HepG2 (cell line): Measurements from ENCODE around the gene PGRMC1. TPM values are rescaled to one million over a fixed set of nuclear protein-coding genes. Genes with fewer than 3 reads are reported as not detected.

Experiments
- ATAC-seq: fragments of 200-7000 bp; cut with Tn5 transposase; 3 replicates; pipeline ENCODE4 v1.9.1; 2020; ENCODE audit warnings: mild to moderate bottlenecking, moderate library complexity
- BruUV-seq: library from RNA; stranded (reverse); fragments of 400-500 nt; replicated peaks from 2 replicates; lab custom pipeline; 2021; lab: Mats Ljungman, UMichigan
- CTCF ChIA-PET: fragments of 300-600 bp; formaldehyde crosslinking; extraction: SDS; loops from one replicate; lab custom pipeline; 2021; ENCODE audit warnings: low total read pairs, inconsistent platforms, low intra/inter-chr PET ratio; lab: Yijun Ruan, JAX
- POLR2A ChIA-PET: fragments of 350-600 bp; sonication (Branson Sonifier 250); formaldehyde crosslinking; loops from one replicate; lab custom pipeline; 2020; ENCODE audit warnings: antibody characterized with exemption, inconsistent platforms; lab: Yijun Ruan, JAX
- DNase-seq: peaks from one replicate; pipeline ENCODE4 v3.0.0-alpha.2; 2015; ENCODE audit warnings: low spot score
- FAIRE-seq: peaks from 3 replicates; lab custom pipeline; 2011; peaks lifted over from hg19 to GRCh38; lab: Jason Lieb, UNC
- H2AFZ ChIP-seq: one replicate; pipeline ENCODE4 v1.6.1; 2011; ENCODE audit warnings: low read length, inconsistent platforms
- H3K27ac ChIP-seq: fragments of 300-600 bp; 3 replicates; pipeline ENCODE4 v1.8.0; 2011; ENCODE audit warnings: mixed run types, mild to moderate bottlenecking, mixed read lengths, low read length, inconsistent platforms; ENCODE audit not compliant: insufficient read depth; ENCODE audit errors: extremely low read length
- H3K27me3 ChIP-seq, 2 experiments: fragments of 200-600 bp in 1 of 2; 2 replicates in 1 of 2; 3 replicates in 1 of 2; pipeline versions ENCODE4 v1.6.0 to v1.8.0; 2011; ENCODE audit warnings: low read length in 2 of 2, mild to moderate bottlenecking in 2 of 2, moderate library complexity in 2 of 2, inconsistent platforms in 1 of 2; ENCODE audit not compliant: insufficient read depth in 2 of 2, control insufficient read depth in 1 of 2
- H3K36me3 ChIP-seq, 2 experiments: fragments of 200-600 bp in 1 of 2; replicated peaks in 1 of 2; 2 replicates in 1 of 2; 3 replicates in 1 of 2; pipeline versions ENCODE4 v1.5.1 to v1.8.0; 2011; ENCODE audit warnings: low read length in 2 of 2, inconsistent platforms in 1 of 2; ENCODE audit not compliant: insufficient read depth in 2 of 2, control insufficient read depth in 1 of 2
- H3K4me1 ChIP-seq: 2 replicates; pipeline ENCODE4 v1.5.1; 2012; ENCODE audit warnings: low read length, inconsistent platforms; ENCODE audit not compliant: insufficient read depth
- H3K4me2 ChIP-seq: 2 replicates; pipeline ENCODE4 v1.6.0; 2011; ENCODE audit warnings: low read depth, low read length, inconsistent platforms
- H3K4me3 ChIP-seq, 3 experiments: fragments of 200-600 bp in 1 of 3; sonication (generic), shearing (Covaris generic) in 1 of 3; replicated peaks in 1 of 3; 2 replicates each; pipeline ENCODE4 v1.5.1; 2011 to 2016; ENCODE audit warnings: low read length in 3 of 3, inconsistent platforms in 2 of 3, low read depth in 2 of 3, mild to moderate bottlenecking in 2 of 3, control low read depth in 1 of 3, mixed read lengths in 1 of 3; ENCODE audit not compliant: insufficient read depth in 1 of 3
- H3K79me2 ChIP-seq: one replicate; pipeline ENCODE4 v1.6.1; 2011; ENCODE audit warnings: low read length, inconsistent platforms; ENCODE audit not compliant: insufficient read depth
- H3K9ac ChIP-seq: 2 replicates; pipeline ENCODE4 v1.6.0; 2011; ENCODE audit warnings: mild to moderate bottlenecking, low read depth, low read length, inconsistent platforms; ENCODE audit not compliant: insufficient read depth
- H3K9me3 ChIP-seq: 2 replicates; pipeline ENCODE4 v1.5.1; 2012; ENCODE audit warnings: mild to moderate bottlenecking, low read length
- H4K20me1 ChIP-seq: 2 replicates; pipeline ENCODE4 v1.6.0; 2011; ENCODE audit warnings: inconsistent platforms, mild to moderate bottlenecking, low read length, moderate library complexity; ENCODE audit not compliant: insufficient read depth
- ARNTL ChIP-seq: sonication (generic); formaldehyde crosslinking; IDR thresholded peaks from 2 replicates; pipeline ENCODE4 v1.4.0; 2020; ENCODE audit warnings: mild to moderate bottlenecking, missing genetic modification reagents
- CEBPG ChIP-seq: IDR thresholded peaks from 2 replicates; pipeline ENCODE4 v1.6.1; 2016
- GFI1 ChIP-seq: sonication (generic); formaldehyde crosslinking; IDR thresholded peaks from 2 replicates; pipeline ENCODE4 v1.5.0; 2020; ENCODE audit warnings: missing genetic modification reagents, mild to moderate bottlenecking, borderline replicate concordance
- KAT8 ChIP-seq: IDR thresholded peaks from 2 replicates; pipeline ENCODE4 v1.6.1; 2016; ENCODE audit warnings: missing genetic modification reagents, missing compliant biosample characterization
- MXD3 ChIP-seq: IDR thresholded peaks from 2 replicates; pipeline ENCODE4 v1.6.1; 2016; ENCODE audit warnings: mild to moderate bottlenecking, missing biosample characterization, missing genetic modification reagents
- NPAS2 ChIP-seq: sonication (generic); formaldehyde crosslinking; IDR thresholded peaks from 2 replicates; pipeline ENCODE4 v1.8.0; 2022; ENCODE audit warnings: mild to moderate bottlenecking, missing genetic modification reagents, borderline replicate concordance
- NR2F1 ChIP-seq, 2 experiments: fragments of 450-650 bp in 1 of 2; formaldehyde crosslinking in 1 of 2; IDR thresholded peaks; 2 replicates each; pipeline versions ENCODE4 v1.5.0 to v1.6.1; 2016 to 2020; ENCODE audit warnings: mild to moderate bottlenecking in 1 of 2, missing compliant biosample characterization in 1 of 2, missing genetic modification reagents in 1 of 2, moderate library complexity in 1 of 2
- PAF1 ChIP-seq: IDR thresholded peaks from 2 replicates; pipeline ENCODE4 v1.6.1; 2016; ENCODE audit warnings: missing genetic modification reagents, missing compliant biosample characterization
- PHB2 ChIP-seq: fragments of 450-650 bp; IDR thresholded peaks from 2 replicates; pipeline ENCODE4 v1.6.1; 2018; ENCODE audit not compliant: partially characterized antibody
- SIN3A ChIP-seq: IDR thresholded peaks from 2 replicates; pipeline ENCODE4 v1.6.1; 2011; ENCODE audit warnings: low read depth, mild to moderate bottlenecking, control low read depth, low read length, borderline replicate concordance
- SKI ChIP-seq: fragments of 450-650 bp; IDR thresholded peaks from one replicate; pipeline ENCODE4 v1.6.1; 2018; ENCODE audit warnings: mild to moderate bottlenecking; ENCODE audit not compliant: partially characterized antibody
- TBP ChIP-seq: sonication (generic); formaldehyde crosslinking; IDR thresholded peaks from 2 replicates; pipeline ENCODE4 v1.5.0; 2020; ENCODE audit warnings: missing genetic modification reagents
- ZNF576 ChIP-seq: sonication (generic); formaldehyde crosslinking; IDR thresholded peaks from 2 replicates; pipeline ENCODE4 v1.4.0; 2020; ENCODE audit warnings: mild to moderate bottlenecking, missing genetic modification reagents
- ZNF670 ChIP-seq: sonication (generic); formaldehyde crosslinking; IDR thresholded peaks from 2 replicates; pipeline ENCODE4 v1.8.0; 2022; ENCODE audit warnings: mild to moderate bottlenecking, missing genetic modification reagents, borderline replicate concordance
- WGBS: methylation state at CpG from one replicate; pipeline ENCODE4 v1.1.6; 2017; ENCODE audit warnings: low lambda C conversion rate; 5-methylcytosine and 5-hydroxymethylcytosine counted together
- in situ Hi-C: cut with HindIII; loops from 2 replicates; pipeline ENCODE4 v1.10.0; 2017; ENCODE audit warnings: low pct_unique_long_range_greater_than_20kb; ENCODE audit not compliant: extremely low pct_ligation_motif_present
- intact Hi-C: fragments of 100-400 bp; cut with micrococcal nuclease; formaldehyde crosslinking; loops from one replicate; pipeline ENCODE4 v1.10.0; 2022; ENCODE audit not compliant: unreplicated experiment
- polyA plus RNA-seq, 8 experiments: library from polyadenylated mRNA; depleted of rRNA in 3 of 8; stranded (reverse) in 7 of 8; unstranded in 1 of 8; fragments of >200 nt; fragmentation: Illumina TruSeq in 4 of 8; extraction: Trizol in 4 of 8; gene quantifications; 2 replicates each; pipeline versions ENCODE4 v1.2.1 to v1.2.3, GENCODE V29; 2011 to 2016; ENCODE audit warnings: low read depth in 4 of 8, missing spikeins in 1 of 8, mixed read lengths in 1 of 8; ENCODE audit not compliant: insufficient read depth in 1 of 8
- total RNA-seq, 5 experiments: library from RNA; depleted of rRNA; stranded (reverse); fragments of >200 nt; fragmentation: Illumina TruSeq; extraction: Trizol; gene quantifications; 2 replicates each; pipeline ENCODE4 v1.2.3, GENCODE V29; 2016; ENCODE audit warnings: low read depth in 1 of 5
- TF ChIP-seq, protein P1 (sequence below): sonication (generic); formaldehyde crosslinking; IDR thresholded peaks from 2 replicates; pipeline ENCODE4 v1.4.0; 2020; ENCODE audit warnings: missing genetic modification reagents
- TF ChIP-seq, protein P2 (sequence below): sonication (generic); formaldehyde crosslinking; IDR thresholded peaks from 2 replicates; pipeline ENCODE4 v1.8.0; 2022; ENCODE audit warnings: mild to moderate bottlenecking, missing genetic modification reagents, borderline replicate concordance
- TF ChIP-seq, protein P3 (sequence below): sonication (generic); formaldehyde crosslinking; IDR thresholded peaks from 2 replicates; pipeline ENCODE4 v1.4.0; 2020; ENCODE audit warnings: missing genetic modification reagents

Gene PGRMC1
- total and polyA plus RNA-seq, 2 of the 13 experiments (the other 11 are each of a cell fraction or from before 2014, with no cell fraction given), result 44.7 to 124 TPM

GRCh38 chrX:119231936-119232445 lies 4.1 kb upstream of the PGRMC1 start (continued):
- TF ChIP-seq SIN3A, result no peak
- TF ChIP-seq TBP (CRISPR knock-in tag), result no peak
- TF ChIP-seq, protein P1, sequence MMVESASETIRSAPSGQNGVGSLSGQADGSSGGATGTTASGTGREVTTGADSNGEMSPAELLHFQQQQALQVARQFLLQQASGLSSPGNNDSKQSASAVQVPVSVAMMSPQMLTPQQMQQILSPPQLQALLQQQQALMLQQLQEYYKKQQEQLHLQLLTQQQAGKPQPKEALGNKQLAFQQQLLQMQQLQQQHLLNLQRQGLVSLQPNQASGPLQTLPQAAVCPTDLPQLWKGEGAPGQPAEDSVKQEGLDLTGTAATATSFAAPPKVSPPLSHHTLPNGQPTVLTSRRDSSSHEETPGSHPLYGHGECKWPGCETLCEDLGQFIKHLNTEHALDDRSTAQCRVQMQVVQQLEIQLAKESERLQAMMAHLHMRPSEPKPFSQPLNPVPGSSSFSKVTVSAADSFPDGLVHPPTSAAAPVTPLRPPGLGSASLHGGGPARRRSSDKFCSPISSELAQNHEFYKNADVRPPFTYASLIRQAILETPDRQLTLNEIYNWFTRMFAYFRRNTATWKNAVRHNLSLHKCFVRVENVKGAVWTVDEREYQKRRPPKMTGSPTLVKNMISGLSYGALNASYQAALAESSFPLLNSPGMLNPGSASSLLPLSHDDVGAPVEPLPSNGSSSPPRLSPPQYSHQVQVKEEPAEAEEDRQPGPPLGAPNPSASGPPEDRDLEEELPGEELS, result no peak
- no peak for TF ChIP-seq GFI1 (CRISPR knock-in tag)

GRCh38 chrX:119235051-119235511 lies 1.0 kb upstream of the PGRMC1 start:
- intact Hi-C loops, result loop anchor here (5.0 to 10.0 kb wide), 2 partner anchors 260 to 478 kb away; partner anchors contain the start of gene LONRF3
- H3K4me2 ChIP-seq, result peak overlapping the region; percentile 66; the same call in 1 of the 2 replicates
- H3K4me3 ChIP-seq, result no peak overlapping the region
- no peaks in the 10 kb centered on the region for H3K36me3 ChIP-seq
- H4K20me1 ChIP-seq, result no peaks in the 10 kb centered on the region
- CTCF ChIA-PET, result no interaction called here
- H3K4me1 ChIP-seq, result peaks cover 33% of the 10 kb centered on the region
- H3K27ac ChIP-seq, result no peak overlapping the region
- FAIRE-seq (no peak), DNase-seq (no peak), ATAC-seq (no peak)
- POLR2A ChIA-PET, result no interaction called here
- no TSS peak for BruUV-seq
- no peaks in the 10 kb centered on the region; a peak in 1 of 5 replicates for H3K27me3 ChIP-seq
- no peak overlapping the region for H3K9ac ChIP-seq
- no peak overlapping the region for H2AFZ ChIP-seq
- in situ Hi-C loops, result no loop called here
- peaks cover 30% of the 10 kb centered on the region for H3K79me2 ChIP-seq
- 57% methylated on average over 7 of the region's 8 CpGs for WGBS
- no peaks in the 10 kb centered on the region for H3K9me3 ChIP-seq
- TF ChIP-seq KAT8 (CRISPR knock-in tag) (no peak), ARNTL (CRISPR knock-in tag) (no peak), PHB2 (no peak), NPAS2 (CRISPR knock-in tag) (no peak), NR2F1 (CRISPR knock-in tag; IDR thresholded peaks at IDR 0.05) (no peak), PAF1 (no peak), SKI (no peak), ZNF670 (no peak), ZNF576 (CRISPR knock-in tag) (no peak), MXD3 (CRISPR knock-in tag) (no peak), CEBPG (no peak)
- TF ChIP-seq, protein P2, sequence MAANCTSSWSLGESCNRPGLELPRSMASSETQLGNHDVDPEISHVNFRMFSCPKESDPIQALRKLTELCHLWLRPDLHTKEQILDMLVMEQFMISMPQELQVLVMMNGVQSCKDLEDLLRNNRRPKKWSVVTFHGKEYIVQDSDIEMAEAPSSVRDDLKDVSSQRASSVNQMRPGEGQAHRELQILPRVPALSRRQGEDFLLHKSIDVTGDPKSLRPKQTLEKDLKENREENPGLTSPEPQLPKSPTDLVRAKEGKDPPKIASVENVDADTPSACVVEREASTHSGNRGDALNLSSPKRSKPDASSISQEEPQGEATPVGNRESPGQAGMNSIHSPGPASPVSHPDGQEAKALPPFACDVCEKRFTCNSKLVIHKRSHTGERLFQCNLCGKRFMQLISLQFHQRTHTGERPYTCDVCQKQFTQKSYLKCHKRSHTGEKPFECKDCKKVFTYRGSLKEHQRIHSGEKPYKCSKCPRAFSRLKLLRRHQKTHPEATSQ (CRISPR knock-in tag), result no peak
- TF ChIP-seq, protein P3, sequence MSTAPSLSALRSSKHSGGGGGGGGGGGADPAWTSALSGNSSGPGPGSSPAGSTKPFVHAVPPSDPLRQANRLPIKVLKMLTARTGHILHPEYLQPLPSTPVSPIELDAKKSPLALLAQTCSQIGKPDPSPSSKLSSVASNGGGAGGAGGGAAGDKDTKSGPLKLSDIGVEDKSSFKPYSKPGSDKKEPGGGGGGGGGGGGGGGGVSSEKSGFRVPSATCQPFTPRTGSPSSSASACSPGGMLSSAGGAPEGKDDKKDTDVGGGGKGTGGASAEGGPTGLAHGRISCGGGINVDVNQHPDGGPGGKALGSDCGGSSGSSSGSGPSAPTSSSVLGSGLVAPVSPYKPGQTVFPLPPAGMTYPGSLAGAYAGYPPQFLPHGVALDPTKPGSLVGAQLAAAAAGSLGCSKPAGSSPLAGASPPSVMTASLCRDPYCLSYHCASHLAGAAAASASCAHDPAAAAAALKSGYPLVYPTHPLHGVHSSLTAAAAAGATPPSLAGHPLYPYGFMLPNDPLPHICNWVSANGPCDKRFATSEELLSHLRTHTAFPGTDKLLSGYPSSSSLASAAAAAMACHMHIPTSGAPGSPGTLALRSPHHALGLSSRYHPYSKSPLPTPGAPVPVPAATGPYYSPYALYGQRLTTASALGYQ, result no peak
